ENCODE measurements around the gene SCN5A.

SCN5A gene

GRCh38 chr3:38587548-38588131, 61.8 kb downstream of the SCN5A start:
- H3K9me3 ChIP-seq (replicated peaks; ENCODE audit: insufficient read depth, low read length) = no peaks in the 10 kb centered on the region
- no peaks in the 10 kb centered on the region for H4K20me1 ChIP-seq (ENCODE audit: insufficient read depth, low read length)
- DNase-seq = no peak
- H3K4me2 ChIP-seq (ENCODE audit: low read depth, low read length) = no peak overlapping the region
- H3K79me2 ChIP-seq (ENCODE audit: low read length) = no peaks in the 10 kb centered on the region
- no peaks in the 10 kb centered on the region for H3K4me1 ChIP-seq (ENCODE audit: low read length)
- no peak overlapping the region for H3K9ac ChIP-seq (ENCODE audit: low read length)
- no peak overlapping the region for H2AFZ ChIP-seq (ENCODE audit: low read length)
- no peak overlapping the region for H3K4me3 ChIP-seq (ENCODE audit: low read length)
- H3K9me2 ChIP-seq (replicated peaks; ENCODE audit: insufficient read depth, low read length) = no peaks in the 10 kb centered on the region
- no peaks in the 10 kb centered on the region for H3F3A ChIP-seq (ENCODE audit: insufficient read depth, low read length)
- H3K27ac ChIP-seq (ENCODE audit: low read length) = no peak overlapping the region
- H3K36me3 ChIP-seq (replicated peaks; ENCODE audit: insufficient read depth, low read length) = no peaks in the 10 kb centered on the region
- no peaks in the 10 kb centered on the region for H3K27me3 ChIP-seq (replicated peaks; ENCODE audit: insufficient read depth, low read length)
- no peak for TF ChIP-seq EZH2phosphoT487 (IDR thresholded peaks at IDR 0.05; ENCODE audit: low read length)
- TF ChIP-seq CTCF (IDR thresholded peaks at IDR 0.05; ENCODE audit: low read length) = no peak
- no peak for TF ChIP-seq EZH2 (optimal IDR thresholded peaks at IDR 0.05; ENCODE audit: low read depth, low read length)

GRCh38 chr3:38586546-38587520, 62.7 kb downstream of the SCN5A start:
- H3K4me3 ChIP-seq (ENCODE audit: low read length) = no peak overlapping the region
- no peaks in the 10 kb centered on the region for H3K9me3 ChIP-seq (replicated peaks; ENCODE audit: insufficient read depth, low read length)
- no peaks in the 10 kb centered on the region for H3K9me2 ChIP-seq (replicated peaks; ENCODE audit: insufficient read depth, low read length)
- no peak overlapping the region for H3K9ac ChIP-seq (ENCODE audit: low read length)
- no peaks in the 10 kb centered on the region for H4K20me1 ChIP-seq (ENCODE audit: insufficient read depth, low read length)
- no peaks in the 10 kb centered on the region for H3K4me1 ChIP-seq (ENCODE audit: low read length)
- H3F3A ChIP-seq (ENCODE audit: insufficient read depth, low read length) = no peaks in the 10 kb centered on the region
- no peak overlapping the region for H3K4me2 ChIP-seq (ENCODE audit: low read depth, low read length)
- no peak for TF ChIP-seq EZH2 (optimal IDR thresholded peaks at IDR 0.05; ENCODE audit: low read depth, low read length)
- TF ChIP-seq EZH2phosphoT487 (IDR thresholded peaks at IDR 0.05; ENCODE audit: low read length) = no peak
- no peak for TF ChIP-seq CTCF (IDR thresholded peaks at IDR 0.05; ENCODE audit: low read length)
- no peak overlapping the region for H3K27ac ChIP-seq (ENCODE audit: low read length)
- no peaks in the 10 kb centered on the region for H3K79me2 ChIP-seq (ENCODE audit: low read length)
- H3K27me3 ChIP-seq (replicated peaks; ENCODE audit: insufficient read depth, low read length) = no peaks in the 10 kb centered on the region
- no peaks in the 10 kb centered on the region for H3K36me3 ChIP-seq (replicated peaks; ENCODE audit: insufficient read depth, low read length)
- no peak for DNase-seq
- no peak overlapping the region for H2AFZ ChIP-seq (ENCODE audit: low read length)

- H3K4me3 ChIP-seq (ENCODE audit: low read length) = no peak overlapping the region
- no peaks in the 10 kb centered on the region for H3K9me3 ChIP-seq (replicated peaks; ENCODE audit: insufficient read depth, low read length)
- DNase-seq = no peak
- no peak overlapping the region for H3K27ac ChIP-seq (ENCODE audit: low read length)
- no peaks in the 10 kb centered on the region for H3F3A ChIP-seq (ENCODE audit: insufficient read depth, low read length)
- H3K9ac ChIP-seq (ENCODE audit: low read length) = no peak overlapping the region
- no peaks in the 10 kb centered on the region for H3K79me2 ChIP-seq (ENCODE audit: low read length)
- H3K36me3 ChIP-seq (replicated peaks; ENCODE audit: insufficient read depth, low read length) = no peaks in the 10 kb centered on the region
- no peaks in the 10 kb centered on the region for H3K27me3 ChIP-seq (replicated peaks; ENCODE audit: insufficient read depth, low read length)
- H2AFZ ChIP-seq (ENCODE audit: low read length) = no peak overlapping the region
- no peaks in the 10 kb centered on the region for H4K20me1 ChIP-seq (ENCODE audit: insufficient read depth, low read length)
- H3K4me1 ChIP-seq (ENCODE audit: low read length) = no peaks in the 10 kb centered on the region
- H3K4me2 ChIP-seq (ENCODE audit: low read depth, low read length) = no peak overlapping the region
- TF ChIP-seq CTCF (IDR thresholded peaks at IDR 0.05; ENCODE audit: low read length) = no peak
- no peak for TF ChIP-seq EZH2phosphoT487 (IDR thresholded peaks at IDR 0.05; ENCODE audit: low read length)
- no peak for TF ChIP-seq EZH2 (optimal IDR thresholded peaks at IDR 0.05; ENCODE audit: low read depth, low read length)
- no peaks in the 10 kb centered on the region for H3K9me2 ChIP-seq (replicated peaks; ENCODE audit: insufficient read depth, low read length)
Measured at GRCh38 chr3:38585791-38586420, 63.6 kb downstream of the SCN5A start.

Data from MM.1S (cell line).